GM21360 (cell line): Measurements from ENCODE around the gene PDZRN4.
"Not testable (repeated sequence)": the region's sequence is repeated elsewhere in the genome, so short reads cannot be mapped to it uniquely, and the experiment has no call there.

ENCODE experiments used
- ATAC-seq: cut with Tn5 transposase; IDR thresholded peaks from one replicate; pipeline ENCODE4 v1.9.1; 2021; ENCODE audit warnings: mild to moderate bottlenecking, moderate library complexity; ENCODE audit not compliant: unreplicated experiment

PDZRN4 gene

GRCh38 chr12:41615174-41615573 is 427.1 kb downstream of the PDZRN4 start:
- ATAC-seq = not testable (repeated sequence)

- ATAC-seq = no peak
These were observed 431.6 kb downstream of the PDZRN4 start for GRCh38 chr12:41619705-41620104.

GRCh38 chr12:41621291-41621690 is 433.2 kb downstream of the PDZRN4 start:
- ATAC-seq = no peak
